ENCODE measurements around the gene ATP6AP1. TPM values are rescaled to one million over a fixed set of nuclear protein-coding genes. Genes with fewer than 3 reads are reported as not detected.

ATP6AP1 gene
- polyA plus RNA-seq, 1 experiment, result 65.0 TPM

DNA sequence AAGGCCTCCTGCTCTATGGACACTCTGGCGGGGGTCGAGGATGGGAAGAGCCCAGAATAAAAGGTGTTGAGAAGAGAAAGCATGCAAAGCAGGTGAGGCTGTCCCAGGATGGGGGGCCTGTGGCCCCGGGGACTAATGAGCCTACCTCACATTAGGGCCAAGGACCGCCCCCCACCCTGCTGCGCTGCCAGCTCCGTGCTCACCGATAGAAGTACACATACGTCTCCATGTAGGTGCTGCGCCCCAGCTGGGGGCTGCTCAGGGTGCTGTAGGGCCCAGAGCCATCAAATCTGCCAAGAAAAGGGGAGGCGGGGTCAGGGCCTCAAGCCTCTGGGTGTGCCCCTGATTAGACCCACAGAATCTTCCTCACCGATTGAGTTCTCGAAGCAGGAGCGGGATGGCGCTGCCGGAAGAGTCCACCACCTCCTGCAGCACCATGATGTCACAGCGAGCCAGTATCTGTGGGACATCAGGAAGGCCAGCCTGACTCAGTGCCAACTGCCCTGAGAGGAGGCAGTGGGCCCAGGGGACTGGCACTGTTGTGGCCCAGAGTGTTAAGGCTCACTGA, 23.8 kb upstream of the ATP6AP1 start:
- H3K27ac ChIP-seq (ENCODE audit: low read depth, low read length), result no peak overlapping the region
- CTCF ChIA-PET, result no interaction called here

DNA sequence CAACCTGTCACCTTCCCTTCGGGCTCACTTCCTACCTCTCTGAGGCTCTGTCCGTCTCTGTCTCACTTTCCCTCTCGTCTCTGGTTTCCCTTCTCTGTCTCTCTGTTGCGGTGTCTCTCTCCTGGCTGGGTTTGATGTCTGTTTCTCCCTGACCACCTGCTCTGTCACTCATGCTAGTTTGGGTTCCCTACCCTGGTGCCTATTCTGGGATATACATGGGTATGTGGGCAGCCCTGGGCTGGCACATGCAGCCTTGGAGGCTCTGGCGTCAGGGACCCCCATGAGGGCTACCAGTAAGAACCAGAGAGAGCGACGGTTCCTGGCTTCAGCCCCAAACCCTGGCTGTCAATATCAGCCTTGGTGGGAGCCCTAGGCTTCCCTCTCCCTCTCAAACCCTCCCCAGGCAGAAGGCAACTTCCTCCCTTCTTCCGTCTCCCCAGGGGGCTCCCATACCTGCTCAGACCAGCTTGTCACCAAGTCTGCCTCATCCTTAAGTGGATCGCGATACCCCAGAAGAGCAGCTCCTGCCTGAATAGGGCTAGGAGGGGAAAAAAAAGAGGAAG, 19.7 kb upstream of the ATP6AP1 start:
- Histone ChIP-seq H3K27ac (ENCODE audit: low read depth, low read length) (peak overlapping the region; percentile 68), H3K4me3 (ENCODE audit: low read depth, low read length) (peak overlapping the region; percentile 62), H3K9me3 (ENCODE audit: control insufficient read depth, insufficient read depth, low read length) (no peaks in the 10 kb centered on the region), H3K27me3 (ENCODE audit: control insufficient read depth, insufficient read depth, low read length) (no peaks in the 10 kb centered on the region)
- no peak for DNase-seq (ENCODE audit: low read depth, low spot score)
- CTCF ChIA-PET, result interaction anchor here (1.2 to 1.6 kb wide), 2 partner anchors 10 to 35 kb away, joined by 3 to 7 read pairs; partner anchors contain the start of gene RPL10
- no peak for TF ChIP-seq CTCF (IDR thresholded peaks at IDR 0.05; ENCODE audit: low read depth, low read length)
- POLR2A ChIA-PET, result interaction anchor here (1.7 kb wide), 1 partner anchor 10 kb away, joined by 12 read pairs; the partner anchor contains the start of gene RPL10

More for the DNA sequence above, 23.8 kb upstream of the ATP6AP1 start:
- no peak for DNase-seq (ENCODE audit: low read depth, low spot score)
- no peak overlapping the region for H3K4me3 ChIP-seq (ENCODE audit: low read depth, low read length)
- H3K9me3 ChIP-seq (ENCODE audit: control insufficient read depth, insufficient read depth, low read length), result no peaks in the 10 kb centered on the region
- H3K27me3 ChIP-seq (ENCODE audit: control insufficient read depth, insufficient read depth, low read length), result no peaks in the 10 kb centered on the region
- no peak for TF ChIP-seq CTCF (IDR thresholded peaks at IDR 0.05; ENCODE audit: low read depth, low read length)
- POLR2A ChIA-PET, result no interaction called here

- DNase-seq (ENCODE audit: low read depth, low spot score), result peak; percentile 57
- TF ChIP-seq CTCF (IDR thresholded peaks at IDR 0.05; ENCODE audit: low read depth, low read length), result no peak
- CTCF ChIA-PET, result interaction anchor here (0.6 to 1.6 kb wide), 4 partner anchors 11 to 470 kb away, joined by 3 to 7 read pairs (median 4); partner anchors contain the start of gene RPL10
- Histone ChIP-seq H3K27ac (ENCODE audit: low read depth, low read length) (peak within 1 kb of the TSS; percentile 68), H3K27me3 (ENCODE audit: control insufficient read depth, insufficient read depth, low read length) (no peaks in the 10 kb centered on the region), H3K9me3 (ENCODE audit: control insufficient read depth, insufficient read depth, low read length) (no peaks in the 10 kb centered on the region), H3K4me3 (ENCODE audit: low read depth, low read length) (peak within 1 kb of the TSS; percentile 62)
- POLR2A ChIA-PET, result interaction anchor here (0.9 to 2.0 kb wide), 3 partner anchors 11 to 50 kb away, joined by 5 to 12 read pairs (median 5); partner anchors contain the start of genes ATP6AP1 and RPL10
Measured at GRCh38 chrX:154409222-154409871, 19.1 kb upstream of the ATP6AP1 start, which contains the start of gene DNASE1L1. DNASE1L1 (minus strand) TSS chrX:154409254; CDS start chrX:154405568, 3,686 bp downstream.

- H3K4me3 ChIP-seq (ENCODE audit: low read depth, low read length), result peak overlapping the region; percentile 64
- ChIA-PET CTCF (no interaction called here), POLR2A (interaction anchor here (0.8 kb wide), 1 partner anchor 47 kb away, joined by 3 read pairs; no protein-coding TSS in a partner anchor)
- no peaks in the 10 kb centered on the region for H3K9me3 ChIP-seq (ENCODE audit: control insufficient read depth, insufficient read depth, low read length)
- no peak for TF ChIP-seq CTCF (IDR thresholded peaks at IDR 0.05; ENCODE audit: low read depth, low read length)
- H3K27ac ChIP-seq (ENCODE audit: low read depth, low read length), result no peak overlapping the region
- H3K27me3 ChIP-seq (ENCODE audit: control insufficient read depth, insufficient read depth, low read length), result no peaks in the 10 kb centered on the region
- no peak for DNase-seq (ENCODE audit: low read depth, low spot score)
Measured at GRCh38 chrX:154411981-154412340, 16.5 kb upstream of the ATP6AP1 start.

- no peak overlapping the region for H3K27ac ChIP-seq (ENCODE audit: low read depth, low read length)
- no peaks in the 10 kb centered on the region for H3K27me3 ChIP-seq (ENCODE audit: control insufficient read depth, insufficient read depth, low read length)
- DNase-seq (ENCODE audit: low read depth, low spot score), result no peak
- no peak for TF ChIP-seq CTCF (IDR thresholded peaks at IDR 0.05; ENCODE audit: low read depth, low read length)
- peak overlapping the region; percentile 64 for H3K4me3 ChIP-seq (ENCODE audit: low read depth, low read length)
- H3K9me3 ChIP-seq (ENCODE audit: control insufficient read depth, insufficient read depth, low read length), result no peaks in the 10 kb centered on the region
- ChIA-PET CTCF (no interaction called here), POLR2A (no interaction called here)
Measured at GRCh38 chrX:154412468-154412867, 16.0 kb upstream of the ATP6AP1 start.

Measured in AG04450 (cell line).